ENCODE data around the gene PPP1R9B. TPM values are rescaled to one million over a fixed set of nuclear protein-coding genes. Genes with fewer than 3 reads are reported as not detected.

PPP1R9B gene
- total RNA-seq, 1 experiment from 2014 or later, result 34.8 TPM

GRCh38 chr17:50168319-50168718 lies 17.8 kb upstream of the PPP1R9B start:
- BruUV-seq (replicated peaks), result no TSS peak
- Mint-ChIP-seq H3K4me1 (ENCODE audit: insufficient read depth, unreplicated experiment) (peaks cover 16% of the 10 kb centered on the region), H3K27ac (ENCODE audit: low read depth, unreplicated experiment) (no peak overlapping the region), H3K4me3 (ENCODE audit: unreplicated experiment) (no peak overlapping the region), H3K27me3 (ENCODE audit: insufficient read depth, unreplicated experiment) (no peaks in the 10 kb centered on the region), H3K36me3 (ENCODE audit: insufficient read depth, unreplicated experiment) (peaks cover 5% of the 10 kb centered on the region), H3K9me3 (ENCODE audit: unreplicated experiment) (no peaks in the 10 kb centered on the region)
- ChIA-PET POLR2A (interaction anchor here (2.1 to 3.3 kb wide), 2 partner anchors 10 to 16 kb away, joined by 9 to 15 read pairs; no protein-coding TSS in a partner anchor), CTCF (interaction anchor here (0.9 to 5.3 kb wide), 5 partner anchors 10 to 128 kb away, joined by 3 to 122 read pairs (median 34); no protein-coding TSS in a partner anchor)
- TF ChIP-seq, protein P1, sequence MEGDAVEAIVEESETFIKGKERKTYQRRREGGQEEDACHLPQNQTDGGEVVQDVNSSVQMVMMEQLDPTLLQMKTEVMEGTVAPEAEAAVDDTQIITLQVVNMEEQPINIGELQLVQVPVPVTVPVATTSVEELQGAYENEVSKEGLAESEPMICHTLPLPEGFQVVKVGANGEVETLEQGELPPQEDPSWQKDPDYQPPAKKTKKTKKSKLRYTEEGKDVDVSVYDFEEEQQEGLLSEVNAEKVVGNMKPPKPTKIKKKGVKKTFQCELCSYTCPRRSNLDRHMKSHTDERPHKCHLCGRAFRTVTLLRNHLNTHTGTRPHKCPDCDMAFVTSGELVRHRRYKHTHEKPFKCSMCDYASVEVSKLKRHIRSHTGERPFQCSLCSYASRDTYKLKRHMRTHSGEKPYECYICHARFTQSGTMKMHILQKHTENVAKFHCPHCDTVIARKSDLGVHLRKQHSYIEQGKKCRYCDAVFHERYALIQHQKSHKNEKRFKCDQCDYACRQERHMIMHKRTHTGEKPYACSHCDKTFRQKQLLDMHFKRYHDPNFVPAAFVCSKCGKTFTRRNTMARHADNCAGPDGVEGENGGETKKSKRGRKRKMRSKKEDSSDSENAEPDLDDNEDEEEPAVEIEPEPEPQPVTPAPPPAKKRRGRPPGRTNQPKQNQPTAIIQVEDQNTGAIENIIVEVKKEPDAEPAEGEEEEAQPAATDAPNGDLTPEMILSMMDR (IDR thresholded peaks at IDR 0.05; ENCODE audit: unreplicated experiment), result no peak
- intact Hi-C loops (cut with micrococcal nuclease), result no loop called here
- DNase-seq (ENCODE audit: unreplicated experiment), result no peak

DNA sequence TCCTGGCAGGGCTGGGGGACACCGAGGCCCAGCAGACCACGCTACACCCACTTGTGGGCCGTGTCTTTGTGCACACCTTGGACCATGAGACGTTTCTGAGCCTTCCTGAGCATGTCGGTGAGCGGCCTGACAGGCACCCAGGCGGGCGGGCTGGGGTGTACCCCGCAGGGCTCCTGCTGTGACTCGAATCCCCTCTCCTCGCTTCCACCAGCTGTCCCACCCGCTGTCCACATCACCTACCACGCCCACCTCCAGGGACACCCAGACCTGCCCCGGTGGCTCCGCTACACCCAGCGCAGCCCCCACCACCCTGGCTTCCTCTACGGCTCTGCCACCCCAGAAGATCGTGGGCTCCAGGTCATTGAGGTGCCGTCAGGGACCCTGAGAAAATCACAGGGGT lies 16.9 kb upstream of the PPP1R9B start:
- no TSS peak for BruUV-seq (replicated peaks)
- CTCF ChIA-PET, result interaction anchor here (0.7 to 5.3 kb wide), 5 partner anchors 11 to 129 kb away, joined by 3 to 122 read pairs (median 34); no protein-coding TSS in a partner anchor
- H3K4me3 Mint-ChIP-seq (ENCODE audit: unreplicated experiment), result no peak overlapping the region
- H3K36me3 Mint-ChIP-seq (ENCODE audit: insufficient read depth, unreplicated experiment), result peaks cover 5% of the 10 kb centered on the region
- no peak for DNase-seq (ENCODE audit: unreplicated experiment)
- POLR2A ChIA-PET, result no interaction called here
- no peaks in the 10 kb centered on the region for H3K27me3 Mint-ChIP-seq (ENCODE audit: insufficient read depth, unreplicated experiment)
- no peak overlapping the region for H3K27ac Mint-ChIP-seq (ENCODE audit: low read depth, unreplicated experiment)
- TF ChIP-seq, protein P1 (IDR thresholded peaks at IDR 0.05; ENCODE audit: unreplicated experiment), result no peak
- intact Hi-C loops (cut with micrococcal nuclease), result no loop called here
- H3K9me3 Mint-ChIP-seq (ENCODE audit: unreplicated experiment), result no peaks in the 10 kb centered on the region
- H3K4me1 Mint-ChIP-seq (ENCODE audit: insufficient read depth, unreplicated experiment), result peaks cover 15% of the 10 kb centered on the region

DNA sequence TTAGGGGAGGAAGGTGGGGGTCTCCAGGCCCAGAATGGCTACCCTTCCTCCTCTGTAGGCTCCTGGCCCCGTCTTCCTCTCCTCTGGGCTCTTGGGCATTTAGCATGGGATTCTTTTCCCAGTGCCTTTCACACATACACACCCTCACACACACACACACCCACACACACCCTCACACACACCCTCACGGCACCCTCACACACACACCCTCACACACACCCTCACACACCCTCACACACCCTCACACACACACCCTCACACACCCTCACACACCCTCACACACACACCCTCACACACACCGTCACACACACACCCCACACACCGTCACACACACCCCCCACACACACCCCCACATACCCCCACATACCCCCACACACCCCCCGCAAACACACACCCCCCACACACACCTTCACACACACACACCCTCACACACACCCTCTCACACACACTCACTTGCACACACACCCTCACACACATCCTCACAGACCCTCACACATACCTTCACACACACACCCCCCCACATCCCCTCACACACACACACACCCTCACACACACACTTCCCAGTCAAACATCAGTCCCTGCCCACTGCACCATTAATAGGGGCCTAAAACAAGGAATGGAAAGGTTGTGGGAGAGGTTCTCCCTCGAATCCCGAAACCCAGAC lies 16.2 kb upstream of the PPP1R9B start:
- peaks cover 18% of the 10 kb centered on the region for H3K4me1 Mint-ChIP-seq (ENCODE audit: insufficient read depth, unreplicated experiment)

More for the DNA sequence above, 16.2 kb upstream of the PPP1R9B start:
- POLR2A ChIA-PET, result interaction anchor here (1.4 kb wide), 1 partner anchor 32 kb away, joined by 3 read pairs; no protein-coding TSS in a partner anchor
- no peaks in the 10 kb centered on the region for H3K27me3 Mint-ChIP-seq (ENCODE audit: insufficient read depth, unreplicated experiment)
- no peak overlapping the region for H3K4me3 Mint-ChIP-seq (ENCODE audit: unreplicated experiment)
- no TSS peak for BruUV-seq (replicated peaks)
- CTCF ChIA-PET, result interaction anchor here (0.7 to 4.7 kb wide), 5 partner anchors 11 to 130 kb away, joined by 3 to 47 read pairs (median 8); no protein-coding TSS in a partner anchor
- H3K27ac Mint-ChIP-seq (ENCODE audit: low read depth, unreplicated experiment), result no peak overlapping the region
- H3K36me3 Mint-ChIP-seq (ENCODE audit: insufficient read depth, unreplicated experiment), result peaks cover 5% of the 10 kb centered on the region
- intact Hi-C loops (cut with micrococcal nuclease), result no loop called here
- TF ChIP-seq, protein P1 (IDR thresholded peaks at IDR 0.05; ENCODE audit: unreplicated experiment), result no peak
- no peak for DNase-seq (ENCODE audit: unreplicated experiment)
- H3K9me3 Mint-ChIP-seq (ENCODE audit: unreplicated experiment), result no peaks in the 10 kb centered on the region
